GM12872 (cell line): Measurements from ENCODE around the gene TTLL5.

ENCODE experiments used
- TF ChIP-seq, protein P1 (sequence below): IDR thresholded peaks from 3 replicates; pipeline ENCODE4 v1.5.1; 2011; ENCODE audit warnings: low read depth, mild to moderate bottlenecking, low read length, moderate library complexity; ENCODE audit not compliant: insufficient read depth

TTLL5 gene

DNA sequence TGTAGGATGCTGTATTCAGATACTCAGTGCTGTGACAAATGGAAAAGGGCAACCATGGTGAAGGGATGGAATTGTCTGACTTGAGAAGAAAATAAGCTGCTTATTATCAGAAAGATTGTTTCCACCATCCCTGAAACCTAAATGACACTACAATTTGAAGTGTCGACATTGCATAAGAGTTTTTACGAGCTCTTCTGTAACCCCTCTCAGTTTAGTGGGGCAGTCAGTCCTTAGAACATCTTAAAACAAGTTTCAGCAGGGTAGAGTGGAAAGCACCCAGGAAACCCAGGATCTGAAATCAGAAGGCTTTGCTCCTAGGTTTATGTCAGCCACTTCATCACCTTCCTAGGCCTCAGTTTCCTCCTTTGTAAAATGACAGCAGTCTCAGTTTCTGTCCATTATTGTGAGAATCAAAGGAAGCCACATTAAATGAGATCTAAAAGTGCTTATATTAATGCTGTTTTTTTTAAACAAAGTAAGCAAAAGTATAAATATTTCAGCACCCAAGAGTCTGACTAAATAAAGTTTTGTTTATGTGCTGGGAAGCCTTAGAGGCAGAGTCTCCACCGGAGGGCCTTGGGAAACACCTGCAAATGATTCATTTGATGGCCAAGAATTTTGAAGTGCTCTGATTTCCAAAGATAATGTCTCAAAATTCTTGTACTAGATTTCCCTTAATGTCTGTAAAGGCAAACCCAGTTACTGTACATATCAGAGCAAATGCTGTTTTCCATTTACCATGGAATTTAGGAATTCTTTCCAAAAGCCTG is 326.3 kb downstream of the TTLL5 start:
- TF ChIP-seq, protein P1, sequence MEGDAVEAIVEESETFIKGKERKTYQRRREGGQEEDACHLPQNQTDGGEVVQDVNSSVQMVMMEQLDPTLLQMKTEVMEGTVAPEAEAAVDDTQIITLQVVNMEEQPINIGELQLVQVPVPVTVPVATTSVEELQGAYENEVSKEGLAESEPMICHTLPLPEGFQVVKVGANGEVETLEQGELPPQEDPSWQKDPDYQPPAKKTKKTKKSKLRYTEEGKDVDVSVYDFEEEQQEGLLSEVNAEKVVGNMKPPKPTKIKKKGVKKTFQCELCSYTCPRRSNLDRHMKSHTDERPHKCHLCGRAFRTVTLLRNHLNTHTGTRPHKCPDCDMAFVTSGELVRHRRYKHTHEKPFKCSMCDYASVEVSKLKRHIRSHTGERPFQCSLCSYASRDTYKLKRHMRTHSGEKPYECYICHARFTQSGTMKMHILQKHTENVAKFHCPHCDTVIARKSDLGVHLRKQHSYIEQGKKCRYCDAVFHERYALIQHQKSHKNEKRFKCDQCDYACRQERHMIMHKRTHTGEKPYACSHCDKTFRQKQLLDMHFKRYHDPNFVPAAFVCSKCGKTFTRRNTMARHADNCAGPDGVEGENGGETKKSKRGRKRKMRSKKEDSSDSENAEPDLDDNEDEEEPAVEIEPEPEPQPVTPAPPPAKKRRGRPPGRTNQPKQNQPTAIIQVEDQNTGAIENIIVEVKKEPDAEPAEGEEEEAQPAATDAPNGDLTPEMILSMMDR, result no peak

DNA sequence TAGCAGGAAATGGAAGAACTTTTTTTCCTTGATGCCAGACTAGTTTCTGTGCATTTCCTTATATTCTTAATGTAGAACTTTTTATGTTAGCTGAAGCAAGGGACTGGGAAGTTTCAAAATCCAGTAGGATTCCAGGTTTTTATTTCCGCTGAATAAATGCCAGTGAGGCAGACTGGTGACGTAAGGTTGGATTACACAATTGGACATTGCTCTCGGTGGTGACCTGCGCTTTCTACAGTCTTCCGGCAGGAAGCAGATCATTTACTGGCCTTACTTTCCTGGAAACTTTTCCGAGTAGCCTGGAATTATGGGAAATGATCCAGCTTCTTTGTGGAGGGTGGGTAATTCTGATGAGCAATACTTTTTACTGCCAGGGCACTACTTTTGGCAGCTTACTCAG is 328.1 kb downstream of the TTLL5 start:
- TF ChIP-seq, protein P1, result no peak

DNA sequence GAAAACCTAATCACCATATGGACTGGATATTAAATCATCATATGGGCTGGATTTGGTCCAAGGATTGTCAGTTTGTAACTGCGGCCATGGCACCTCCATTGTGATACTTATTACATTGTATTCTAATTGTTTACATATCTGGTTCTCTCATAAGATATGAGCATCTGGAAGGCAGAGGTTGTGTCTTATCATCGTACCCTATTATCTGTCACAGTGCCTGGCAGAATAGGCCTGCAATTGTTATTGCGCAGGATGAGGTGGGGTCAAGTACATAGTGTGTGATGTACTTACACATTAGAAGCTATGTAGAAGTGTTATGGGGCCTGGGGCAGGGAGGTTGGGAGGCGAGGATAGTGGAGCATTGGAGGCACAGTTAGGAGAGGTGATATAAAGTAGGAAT is 329.3 kb downstream of the TTLL5 start:
- TF ChIP-seq, protein P1, result no peak

DNA sequence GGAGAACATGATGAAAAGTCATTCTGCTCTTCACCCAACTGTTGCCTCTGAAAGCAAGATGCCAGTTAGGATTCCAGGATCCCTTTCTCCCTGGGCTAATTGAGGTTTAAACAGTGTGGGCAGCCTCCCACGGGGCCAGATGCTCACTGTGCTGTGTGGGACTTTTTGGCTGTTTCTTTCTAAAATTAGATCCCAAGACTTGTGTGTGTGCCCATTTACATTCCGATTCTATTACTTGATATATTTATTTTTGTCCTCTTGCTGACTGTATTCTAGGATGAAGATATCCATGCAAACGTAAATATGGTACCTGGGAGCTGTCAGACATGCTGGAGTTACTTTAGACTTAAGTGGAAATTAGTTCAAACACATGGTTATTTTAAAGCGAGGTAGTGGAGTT is 330.7 kb downstream of the TTLL5 start:
- TF ChIP-seq, protein P1, result no peak

DNA sequence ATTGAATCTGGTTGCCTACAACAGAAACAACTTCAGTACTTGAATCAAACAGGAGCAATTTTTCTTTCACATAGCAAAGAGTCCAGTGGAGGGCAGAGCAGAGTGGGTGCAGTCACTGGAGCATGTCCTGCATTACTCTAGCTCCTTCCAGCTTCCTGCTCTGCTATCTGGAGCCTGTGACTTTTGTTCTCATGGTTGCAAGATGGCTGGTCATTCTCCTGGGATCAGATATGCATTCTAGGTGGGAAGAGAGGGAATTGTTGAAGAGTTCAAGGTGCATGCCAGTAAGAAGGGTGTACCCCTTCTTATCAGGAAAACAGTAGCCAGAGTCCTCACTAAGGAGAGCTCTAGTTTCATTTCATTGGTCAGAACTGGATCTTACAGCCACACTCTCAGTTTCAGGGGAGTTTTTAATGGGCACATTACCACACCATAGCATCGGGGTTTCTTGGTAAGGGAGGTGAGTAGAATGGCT is 332.6 kb downstream of the TTLL5 start:
- TF ChIP-seq, protein P1, result 0 out of 3 replicates have a peak, but pooled peaks have one; percentile 17

DNA sequence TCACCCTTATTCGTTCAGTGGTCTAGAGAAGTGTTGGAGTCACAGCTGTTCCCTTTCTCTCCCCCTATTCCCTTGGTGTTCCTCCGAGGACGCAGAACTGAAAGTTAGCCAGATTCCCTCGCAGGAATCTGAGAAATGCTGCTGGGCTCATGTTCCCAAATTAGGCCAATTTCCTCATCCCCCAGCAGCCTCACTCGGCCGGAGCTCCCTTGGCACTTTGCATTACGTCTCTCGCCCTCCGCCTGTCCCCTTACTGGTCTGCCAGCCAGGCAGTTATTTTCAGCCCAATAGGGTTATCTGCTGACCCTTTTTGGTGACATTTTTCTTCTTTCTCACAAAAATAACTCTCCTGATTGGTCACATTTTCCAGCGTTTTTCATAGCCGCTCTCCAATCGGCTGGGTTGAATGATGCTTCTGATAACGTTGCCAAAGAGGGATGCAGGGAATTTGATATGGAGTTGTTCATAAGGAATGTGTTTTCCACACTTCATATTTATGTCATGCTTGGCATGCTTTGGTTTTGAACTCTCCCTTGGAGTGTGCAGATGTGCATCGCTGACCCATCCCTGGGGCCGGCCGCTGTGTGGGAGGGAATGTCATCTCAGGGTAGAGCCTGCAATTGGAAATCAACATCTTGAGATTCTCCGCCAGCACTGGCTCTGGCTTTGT is 334.5 kb downstream of the TTLL5 start:
- TF ChIP-seq, protein P1, result no peak

DNA sequence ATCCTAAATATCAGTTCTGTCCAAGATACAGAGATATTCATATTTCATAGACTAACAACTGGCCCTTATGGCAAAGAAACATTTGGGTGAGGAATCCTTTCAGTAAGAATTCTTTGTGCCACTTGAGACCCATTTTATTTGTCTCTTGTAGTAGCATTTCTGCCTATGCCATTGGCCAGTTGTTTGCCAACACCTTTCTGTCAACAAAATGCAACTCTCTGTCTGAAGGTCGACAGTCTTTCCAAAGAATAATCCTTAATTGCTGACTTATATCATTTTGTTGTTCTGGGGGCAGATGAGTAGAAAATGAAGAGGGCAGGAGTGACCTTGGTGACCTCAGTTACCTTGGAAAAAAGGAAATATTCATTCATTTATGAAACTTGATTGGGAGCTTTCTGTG is 335.4 kb downstream of the TTLL5 start:
- TF ChIP-seq, protein P1, result no peak
